Dendritic cell treated with granulocyte-macrophage colony-stimulating factor and Interleukin-4, amounts not matched to agents 40 ng/mL and 50 ng/mL, for 4 days (primary cell): ENCODE results near the gene TPCN2.
A peak's percentile ranks its signal among the peaks of the same experiment; 100 is the strongest.
"Not testable (repeated sequence)": the region's sequence is repeated elsewhere in the genome, so short reads cannot be mapped to it uniquely, and the experiment has no call there.

Experiments
- H3K27ac Mint-ChIP-seq: one replicate; pipeline ENCODE4 v1.8.0; 2022; ENCODE audit warnings: mild to moderate bottlenecking, mixed read lengths
- H3K27me3 Mint-ChIP-seq: one replicate; pipeline ENCODE4 v1.8.0; 2022; ENCODE audit warnings: mild to moderate bottlenecking, mixed read lengths
- H3K36me3 Mint-ChIP-seq: one replicate; pipeline ENCODE4 v1.8.0; 2022; ENCODE audit warnings: low read depth, mixed read lengths
- H3K4me1 Mint-ChIP-seq: one replicate; pipeline ENCODE4 v1.8.0; 2022; ENCODE audit warnings: low read depth, mixed read lengths
- H3K4me3 Mint-ChIP-seq: one replicate; pipeline ENCODE4 v1.8.0; 2022; ENCODE audit warnings: mild to moderate bottlenecking, moderate library complexity, mixed read lengths
- H3K9me3 Mint-ChIP-seq: one replicate; pipeline ENCODE4 v1.8.0; 2022; ENCODE audit warnings: mixed read lengths
- intact Hi-C: fragments of 100-400 bp; cut with micrococcal nuclease; formaldehyde crosslinking; loops from one replicate; pipeline ENCODE4 v1.15.0; 2022

TPCN2 gene

DNA sequence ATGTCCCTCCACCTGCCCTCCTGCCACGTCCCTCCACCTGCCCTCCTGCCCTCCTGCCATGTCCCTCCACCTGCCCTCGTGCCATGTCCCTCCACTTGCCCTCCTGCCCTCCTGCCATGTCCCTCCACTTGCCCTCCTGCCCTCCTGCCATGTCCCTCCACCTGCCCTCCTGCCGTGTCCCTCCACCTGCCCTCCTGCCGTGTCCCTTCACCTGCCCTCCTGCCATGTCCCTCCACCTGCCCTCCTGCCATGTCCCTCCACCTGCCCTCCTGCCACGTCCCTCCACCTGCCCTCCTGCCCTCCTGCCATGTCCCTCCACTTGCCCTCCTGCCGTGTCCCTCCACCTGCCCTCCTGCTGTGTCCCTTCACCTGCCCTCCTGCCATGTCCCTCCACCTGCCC lies 28.2 kb downstream of the TPCN2 start:
- intact Hi-C loops = not testable (repeated sequence)

DNA sequence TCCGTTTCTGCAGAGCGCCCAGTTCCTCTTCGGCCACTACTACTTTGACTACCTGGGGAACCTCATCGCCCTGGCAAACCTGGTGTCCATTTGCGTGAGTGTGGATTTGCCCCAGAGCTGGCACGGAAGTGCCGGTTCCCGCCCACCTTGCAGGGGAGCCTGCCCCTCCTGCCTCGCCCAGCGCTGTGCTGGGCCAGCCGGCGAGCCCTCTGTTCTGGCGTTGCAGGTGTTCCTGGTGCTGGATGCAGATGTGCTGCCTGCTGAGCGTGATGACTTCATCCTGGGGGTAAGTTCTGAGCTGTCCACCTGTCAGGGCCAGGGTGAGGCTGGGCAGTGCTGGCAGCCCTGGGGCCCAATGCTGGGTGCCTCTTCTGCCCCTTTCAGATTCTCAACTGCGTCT lies 29.8 kb downstream of the TPCN2 start:
- peak overlapping the region; percentile 94 for H3K27ac Mint-ChIP-seq
- H3K27me3 Mint-ChIP-seq = no peaks in the 10 kb centered on the region
- intact Hi-C loops = no loop called here
- H3K4me1 Mint-ChIP-seq = peaks cover 48% of the 10 kb centered on the region
- no peaks in the 10 kb centered on the region for H3K9me3 Mint-ChIP-seq
- H3K36me3 Mint-ChIP-seq = peaks cover 95% of the 10 kb centered on the region
- H3K4me3 Mint-ChIP-seq = no peak overlapping the region

More for the DNA sequence above, 28.2 kb downstream of the TPCN2 start:
- H3K27me3 Mint-ChIP-seq, H3K9me3 Mint-ChIP-seq, H3K4me3 Mint-ChIP-seq, H3K27ac Mint-ChIP-seq: not testable (repeated sequence)
- peaks cover 46% of the 10 kb centered on the region for H3K4me1 Mint-ChIP-seq
- peaks cover 98% of the 10 kb centered on the region for H3K36me3 Mint-ChIP-seq

DNA sequence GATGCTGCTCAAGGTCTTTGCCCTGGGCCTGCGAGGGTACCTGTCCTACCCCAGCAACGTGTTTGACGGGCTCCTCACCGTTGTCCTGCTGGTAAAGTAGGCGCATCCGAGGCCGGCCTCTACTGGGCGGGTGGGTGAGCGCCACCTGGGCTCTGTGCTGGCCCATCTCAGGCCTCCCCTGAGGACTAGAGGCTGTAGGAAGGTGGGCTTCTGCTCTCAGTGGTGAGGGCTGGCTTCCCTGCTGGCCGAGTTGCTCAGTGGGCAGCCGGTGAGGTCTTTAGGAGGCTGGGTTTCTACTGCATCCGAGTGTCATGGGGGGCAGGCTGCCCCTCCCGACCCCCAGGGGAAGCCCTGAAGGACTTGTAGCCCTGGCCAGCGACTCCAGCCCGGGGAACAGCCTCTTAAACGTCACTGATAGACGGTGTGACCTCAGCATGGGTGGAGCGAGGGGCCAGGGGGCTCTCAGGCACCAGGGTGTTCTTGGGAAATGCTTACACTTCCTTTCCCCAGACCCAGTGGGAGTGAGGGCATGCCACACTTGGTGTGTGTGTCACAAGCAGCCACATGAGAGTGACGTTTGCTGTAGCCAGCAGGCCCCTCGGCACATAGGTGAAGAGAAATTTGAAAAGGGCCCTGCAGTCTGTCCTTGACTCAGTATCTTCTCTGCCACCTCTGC lies 30.3 kb downstream of the TPCN2 start:
- intact Hi-C loops = no loop called here
- Mint-ChIP-seq H3K4me3 (no peak overlapping the region), H3K27ac (peak overlapping the region; percentile 94), H3K27me3 (no peaks in the 10 kb centered on the region), H3K36me3 (peaks cover 95% of the 10 kb centered on the region), H3K4me1 (peaks cover 48% of the 10 kb centered on the region), H3K9me3 (no peaks in the 10 kb centered on the region)

DNA sequence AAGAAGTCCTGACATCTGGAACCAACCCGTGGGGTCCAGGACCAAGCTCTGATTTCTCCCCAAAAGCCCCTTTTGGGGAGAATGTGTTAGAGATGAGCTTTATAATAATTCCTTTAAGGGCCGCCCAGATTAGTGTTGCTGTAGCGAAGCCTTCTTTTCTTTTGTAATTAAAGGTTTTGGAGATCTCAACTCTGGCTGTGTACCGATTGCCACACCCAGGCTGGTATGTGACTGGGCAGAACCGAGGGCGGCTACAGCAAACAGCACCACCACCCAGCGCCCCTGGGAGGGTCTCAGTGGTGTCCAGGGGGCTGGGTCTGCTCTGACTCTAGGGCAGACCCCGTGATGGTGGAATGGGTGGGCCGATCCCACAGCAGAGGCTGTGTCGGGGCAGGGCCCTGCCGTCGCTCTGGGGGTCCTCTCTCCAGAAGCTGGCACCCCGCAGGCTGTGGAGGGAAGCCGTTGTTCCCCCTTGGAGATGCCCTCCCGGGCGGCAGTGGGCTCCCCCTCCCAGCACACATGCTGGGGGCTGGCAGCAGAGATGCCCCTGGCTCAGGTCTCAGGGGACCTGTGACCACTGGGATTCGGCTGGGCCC lies 31.0 kb downstream of the TPCN2 start:
- H3K4me1 Mint-ChIP-seq = peaks cover 48% of the 10 kb centered on the region
- no peaks in the 10 kb centered on the region for H3K9me3 Mint-ChIP-seq
- peaks cover 95% of the 10 kb centered on the region for H3K36me3 Mint-ChIP-seq
- intact Hi-C loops = loop anchor here (5.0 to 10.0 kb wide), 2 partner anchors 32 to 175 kb away; partner anchors contain the start of genes IGHMBP2, MRPL21 and TPCN2
- H3K27me3 Mint-ChIP-seq = no peaks in the 10 kb centered on the region
- no peak overlapping the region for H3K4me3 Mint-ChIP-seq
- peak overlapping the region; percentile 94 for H3K27ac Mint-ChIP-seq

GRCh38 chr11:69080257-69080995 lies 31.7 kb downstream of the TPCN2 start:
- Mint-ChIP-seq H3K4me3 (peak overlapping the region; percentile 48), H3K9me3 (no peaks in the 10 kb centered on the region), H3K4me1 (peaks cover 48% of the 10 kb centered on the region), H3K27ac (peak overlapping the region; percentile 94), H3K27me3 (no peaks in the 10 kb centered on the region), H3K36me3 (peaks cover 95% of the 10 kb centered on the region)
- intact Hi-C loops = loop anchor here (5.0 to 10.0 kb wide), 2 partner anchors 33 to 176 kb away; partner anchors contain the start of genes IGHMBP2, MRPL21 and TPCN2

DNA sequence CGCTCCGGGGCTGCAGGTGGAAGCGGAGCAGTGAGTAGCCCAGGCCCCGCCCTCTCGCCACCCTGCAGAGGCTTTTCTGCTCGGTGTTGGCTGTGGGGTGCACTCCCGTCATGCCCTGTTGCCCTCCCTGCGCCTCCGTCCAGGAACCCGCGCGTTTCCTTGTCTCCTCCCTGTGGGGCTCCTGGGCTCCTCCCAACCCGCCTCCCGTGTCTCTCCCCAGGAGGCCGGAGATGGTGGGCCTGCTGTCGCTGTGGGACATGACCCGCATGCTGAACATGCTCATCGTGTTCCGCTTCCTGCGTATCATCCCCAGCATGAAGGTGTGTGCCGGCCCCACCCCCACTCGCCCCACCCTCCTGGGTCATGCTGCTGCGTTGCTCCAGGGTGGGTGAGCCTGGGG lies 32.4 kb downstream of the TPCN2 start:
- Mint-ChIP-seq H3K4me1 (peaks cover 48% of the 10 kb centered on the region), H3K27ac (peak overlapping the region; percentile 94), H3K4me3 (no peak overlapping the region), H3K36me3 (peaks cover 95% of the 10 kb centered on the region), H3K9me3 (no peaks in the 10 kb centered on the region), H3K27me3 (no peaks in the 10 kb centered on the region)
- intact Hi-C loops = loop anchor here (5.0 to 10.0 kb wide), 2 partner anchors 34 to 176 kb away; partner anchors contain the start of genes IGHMBP2, MRPL21 and TPCN2

DNA sequence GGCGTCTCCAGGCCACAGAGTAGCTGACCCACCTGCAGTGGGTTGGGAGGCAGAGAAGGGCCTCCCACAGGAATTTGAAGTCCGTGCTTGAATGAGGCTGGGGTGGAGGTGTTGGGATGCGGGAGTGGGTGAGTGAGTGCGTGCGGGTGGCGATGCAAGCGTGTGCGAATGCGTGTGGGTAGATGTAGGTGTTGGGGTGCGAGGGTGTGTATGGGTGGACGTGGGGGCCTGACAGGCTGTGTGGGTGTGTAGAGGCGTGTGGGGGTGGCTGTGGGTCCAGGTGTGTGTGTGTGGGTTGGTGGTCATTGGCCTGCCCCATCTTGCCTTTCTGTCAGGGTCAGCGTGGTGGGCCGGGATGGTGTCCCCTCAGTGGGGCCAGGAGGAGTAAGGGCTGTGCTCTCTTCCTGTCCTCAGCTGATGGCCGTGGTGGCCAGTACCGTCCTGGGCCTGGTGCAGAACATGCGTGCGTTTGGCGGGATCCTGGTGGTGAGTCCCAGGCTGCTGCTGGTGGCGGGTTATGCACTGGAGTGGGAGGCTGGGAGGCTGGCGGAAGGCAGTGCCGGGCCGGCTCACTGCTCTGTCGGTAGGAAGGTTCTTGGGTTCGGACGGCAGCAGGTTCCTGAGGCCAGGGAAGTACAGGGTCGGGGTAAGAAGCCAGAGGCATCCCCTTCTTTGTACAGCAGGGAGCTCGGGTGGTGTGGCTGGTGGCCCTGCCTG lies 35.0 kb downstream of the TPCN2 start:
- no peak overlapping the region for H3K4me3 Mint-ChIP-seq
- H3K9me3 Mint-ChIP-seq = no peaks in the 10 kb centered on the region
- peaks cover 35% of the 10 kb centered on the region for H3K4me1 Mint-ChIP-seq
- peak overlapping the region; percentile 8 for H3K27ac Mint-ChIP-seq
- peaks cover 97% of the 10 kb centered on the region for H3K36me3 Mint-ChIP-seq
- intact Hi-C loops = loop anchor here (5.0 to 10.0 kb wide), 2 partner anchors 36 to 179 kb away; partner anchors contain the start of genes IGHMBP2, MRPL21 and TPCN2
- H3K27me3 Mint-ChIP-seq = no peaks in the 10 kb centered on the region

- intact Hi-C loops = loop anchor here (5.0 to 10.0 kb wide), 2 partner anchors 37 to 180 kb away; partner anchors contain the start of genes IGHMBP2, MRPL21 and TPCN2
- no peaks in the 10 kb centered on the region for H3K27me3 Mint-ChIP-seq
- peaks cover 28% of the 10 kb centered on the region for H3K4me1 Mint-ChIP-seq
- no peak overlapping the region for H3K4me3 Mint-ChIP-seq
- H3K9me3 Mint-ChIP-seq = no peaks in the 10 kb centered on the region
- H3K27ac Mint-ChIP-seq = no peak overlapping the region
- peaks cover 97% of the 10 kb centered on the region for H3K36me3 Mint-ChIP-seq
Measured at GRCh38 chr11:69084371-69084770, 35.6 kb downstream of the TPCN2 start.

DNA sequence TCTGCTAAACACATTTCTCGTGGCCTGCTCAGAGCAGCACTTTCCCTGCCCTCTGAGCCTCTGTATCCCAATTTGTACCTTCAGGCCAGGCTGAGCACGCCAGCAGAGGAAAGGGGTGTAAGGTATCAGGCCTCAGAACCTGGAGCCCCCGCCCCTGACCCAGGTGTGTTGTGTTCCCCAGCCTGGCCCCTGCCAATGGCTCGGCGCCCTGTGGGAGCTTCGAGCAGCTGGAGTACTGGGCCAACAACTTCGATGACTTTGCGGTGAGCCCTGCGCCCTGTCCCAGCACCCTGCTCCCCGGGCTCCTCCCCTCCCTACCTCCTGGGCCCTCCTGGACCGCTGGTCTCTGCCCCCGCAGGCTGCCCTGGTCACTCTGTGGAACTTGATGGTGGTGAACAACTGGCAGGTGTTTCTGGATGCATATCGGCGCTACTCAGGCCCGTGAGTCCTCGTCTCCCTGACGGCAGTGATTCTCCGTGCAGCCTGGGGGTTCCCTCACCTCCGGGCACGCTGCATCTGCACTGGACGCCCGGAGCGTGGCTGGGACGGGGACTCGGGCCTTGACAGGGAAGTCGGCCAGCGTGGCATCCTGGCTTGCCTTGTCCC lies 36.9 kb downstream of the TPCN2 start:
- Mint-ChIP-seq H3K27me3 (no peaks in the 10 kb centered on the region), H3K4me3 (no peak overlapping the region), H3K9me3 (no peaks in the 10 kb centered on the region), H3K27ac (peak overlapping the region; percentile 16), H3K4me1 (peaks cover 16% of the 10 kb centered on the region), H3K36me3 (peaks cover 97% of the 10 kb centered on the region)
- intact Hi-C loops = loop anchor here (10.0 kb wide), 1 partner anchor 181 kb away; the partner anchor contains the start of genes IGHMBP2 and MRPL21

DNA sequence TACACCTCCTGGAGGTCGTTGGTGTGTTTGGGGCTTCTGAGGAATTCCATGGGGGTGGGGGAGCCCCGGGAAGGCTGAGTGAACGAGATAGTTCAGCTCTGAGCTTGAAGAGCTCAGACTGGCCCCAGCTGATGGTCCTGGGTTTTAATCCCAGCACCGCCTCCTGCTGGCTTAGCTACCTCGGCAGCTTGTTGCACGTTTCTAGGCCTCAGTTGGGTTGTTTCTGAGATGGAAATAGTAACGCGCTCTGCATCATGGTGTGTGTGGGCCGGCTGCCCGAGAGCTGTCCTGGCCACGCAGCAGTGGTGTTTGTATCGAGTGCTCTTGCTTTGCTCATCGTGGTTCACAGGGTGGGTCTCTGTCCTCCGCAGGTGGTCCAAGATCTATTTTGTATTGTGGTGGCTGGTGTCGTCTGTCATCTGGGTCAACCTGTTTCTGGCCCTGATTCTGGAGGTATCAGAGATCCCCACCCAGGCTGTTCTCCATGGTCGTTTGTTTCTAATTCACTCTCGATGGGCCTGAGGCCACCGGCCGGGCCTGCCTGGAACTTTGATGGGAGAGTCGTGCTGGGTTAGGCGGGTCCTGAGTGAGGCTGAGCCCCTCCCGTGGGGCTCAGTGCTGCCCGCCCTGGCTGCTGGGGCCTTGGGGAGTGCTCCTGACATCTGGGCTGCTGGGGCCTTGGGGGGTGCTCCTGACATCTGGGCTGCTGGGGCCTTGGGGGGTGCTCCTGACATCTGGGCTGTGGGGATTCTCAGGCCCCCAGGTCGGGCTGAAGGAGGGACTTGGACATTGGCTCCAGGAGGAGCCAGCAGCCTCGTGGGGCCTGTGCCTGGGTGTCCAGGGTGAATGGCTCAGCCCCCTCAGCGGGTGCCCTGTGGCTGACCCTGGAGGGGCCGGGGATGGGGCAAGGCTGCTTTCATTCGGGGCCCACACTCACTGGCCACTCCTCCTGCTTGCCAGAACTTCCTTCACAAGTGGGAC lies 37.7 kb downstream of the TPCN2 start:
- Mint-ChIP-seq H3K36me3 (peaks cover 91% of the 10 kb centered on the region), H3K4me3 (no peak overlapping the region), H3K4me1 (peaks cover 8% of the 10 kb centered on the region), H3K27me3 (no peaks in the 10 kb centered on the region), H3K27ac (peak overlapping the region; percentile 16), H3K9me3 (no peaks in the 10 kb centered on the region)
- intact Hi-C loops = loop anchor here (10.0 kb wide), 1 partner anchor 182 kb away; the partner anchor contains the start of genes IGHMBP2 and MRPL21

DNA sequence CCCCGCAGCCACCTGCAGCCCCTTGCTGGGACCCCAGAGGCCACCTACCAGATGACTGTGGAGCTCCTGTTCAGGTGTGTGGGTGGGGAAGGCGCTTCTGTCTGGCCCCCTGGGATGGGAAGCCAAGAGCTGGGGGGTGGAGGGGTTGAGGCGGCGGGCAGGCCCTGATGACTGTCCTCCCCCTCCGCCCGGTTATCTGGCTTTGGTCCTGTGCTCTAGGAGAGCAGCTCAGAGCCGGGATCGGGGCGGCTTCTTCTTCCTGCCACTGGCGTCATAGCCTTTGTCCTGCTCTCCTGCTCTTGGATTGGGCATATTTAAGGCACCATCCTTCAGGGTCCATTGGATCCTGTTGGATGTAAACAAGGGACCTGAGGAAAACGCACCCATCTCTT lies 38.4 kb downstream of the TPCN2 start:
- no peaks in the 10 kb centered on the region for H3K9me3 Mint-ChIP-seq
- H3K4me3 Mint-ChIP-seq = no peak overlapping the region
- peaks cover under 1% of the 10 kb centered on the region for H3K4me1 Mint-ChIP-seq
- no peaks in the 10 kb centered on the region for H3K27me3 Mint-ChIP-seq
- H3K27ac Mint-ChIP-seq = no peak overlapping the region
- peaks cover 91% of the 10 kb centered on the region for H3K36me3 Mint-ChIP-seq
- intact Hi-C loops = loop anchor here (10.0 kb wide), 1 partner anchor 182 kb away; the partner anchor contains the start of genes IGHMBP2 and MRPL21

- Mint-ChIP-seq H3K4me3 (no peak overlapping the region), H3K27ac (no peak overlapping the region), H3K9me3 (no peaks in the 10 kb centered on the region), H3K36me3 (peaks cover 94% of the 10 kb centered on the region), H3K4me1 (no peaks in the 10 kb centered on the region), H3K27me3 (no peaks in the 10 kb centered on the region)
- intact Hi-C loops = loop anchor here (10.0 kb wide), 1 partner anchor 183 kb away; the partner anchor contains the start of genes IGHMBP2 and MRPL21
Measured at GRCh38 chr11:69087811-69088210, 39.1 kb downstream of the TPCN2 start.
